ENCODE measurements around the gene PEPD. TPM values are rescaled to one million over a fixed set of nuclear protein-coding genes. Genes with fewer than 3 reads are reported as not detected.

PEPD gene
- total RNA-seq, 1 donor from 2014 or later = 27.3 TPM

- ATAC-seq (no peak), DNase-seq (peak; percentile 8)
- intact Hi-C loops (cut with micrococcal nuclease) = loop anchor here (5.0 kb wide), 1 partner anchor 165 kb away; no protein-coding TSS in a partner anchor
These were observed 114.4 kb downstream of the PEPD start for GRCh38 chr19:33407140-33407551.

- intact Hi-C loops (cut with micrococcal nuclease) = loop anchor here (5.0 kb wide), 1 partner anchor 164 kb away; no protein-coding TSS in a partner anchor
- peak; percentile 76 for ATAC-seq
These were observed 115.0 kb downstream of the PEPD start for GRCh38 chr19:33406521-33407139.

GRCh38 chr19:33405553-33406461 is 115.8 kb downstream of the PEPD start:
- ATAC-seq (no peak), DNase-seq (peak; percentile 41)
- intact Hi-C loops (cut with micrococcal nuclease) = loop anchor here (5.0 kb wide), 1 partner anchor 164 kb away; no protein-coding TSS in a partner anchor

More at GRCh38 chr19:33406521-33407139, 115.0 kb downstream of the PEPD start:
- peak; percentile 79 for DNase-seq

GRCh38 chr19:33405254-33405552 is 116.4 kb downstream of the PEPD start:
- DNase-seq = no peak
- ATAC-seq = no peak
- intact Hi-C loops (cut with micrococcal nuclease) = loop anchor here (5.0 kb wide), 1 partner anchor 163 kb away; no protein-coding TSS in a partner anchor

- ATAC-seq (no peak), DNase-seq (peak; percentile 26)
- intact Hi-C loops (cut with micrococcal nuclease) = loop anchor here (5.0 kb wide), 1 partner anchor 162 kb away; no protein-coding TSS in a partner anchor
These were observed 116.9 kb downstream of the PEPD start for GRCh38 chr19:33404506-33405253.

- intact Hi-C loops (cut with micrococcal nuclease) = no loop called here
- ATAC-seq (no peak), DNase-seq (no peak)
These were observed 117.7 kb downstream of the PEPD start for GRCh38 chr19:33403973-33404304.

- no peak for ATAC-seq
- DNase-seq = peak; percentile 22
- intact Hi-C loops (cut with micrococcal nuclease) = no loop called here
These were observed 118.2 kb downstream of the PEPD start for GRCh38 chr19:33403221-33403972.

- ATAC-seq = no peak
- intact Hi-C loops (cut with micrococcal nuclease) = no loop called here
- DNase-seq = no peak
These were observed 119.0 kb downstream of the PEPD start for GRCh38 chr19:33402421-33403220.

- DNase-seq = no peak
- intact Hi-C loops (cut with micrococcal nuclease) = no loop called here
- no peak for ATAC-seq
These were observed 119.7 kb downstream of the PEPD start for GRCh38 chr19:33401683-33402420.

- ATAC-seq (no peak), DNase-seq (peak; percentile 31)
- intact Hi-C loops (cut with micrococcal nuclease) = no loop called here
These were observed 120.5 kb downstream of the PEPD start for GRCh38 chr19:33400856-33401682.

GRCh38 chr19:33399745-33400681 is 121.6 kb downstream of the PEPD start:
- intact Hi-C loops (cut with micrococcal nuclease) = no loop called here
- DNase-seq (no peak), ATAC-seq (no peak)

GRCh38 chr19:33399081-33399744 is 122.4 kb downstream of the PEPD start:
- ATAC-seq (no peak), DNase-seq (no peak)
- intact Hi-C loops (cut with micrococcal nuclease) = no loop called here

GRCh38 chr19:33398361-33399060 is 123.1 kb downstream of the PEPD start:
- ATAC-seq (no peak), DNase-seq (peak; percentile 29)
- intact Hi-C loops (cut with micrococcal nuclease) = no loop called here

- no peak for ATAC-seq
- intact Hi-C loops (cut with micrococcal nuclease) = no loop called here
- DNase-seq = peak; percentile 26
These were observed 123.8 kb downstream of the PEPD start for GRCh38 chr19:33397536-33398360.
